ENCODE data around the gene LIMK1. TPM values are rescaled to one million over a fixed set of nuclear protein-coding genes. Genes with fewer than 3 reads are reported as not detected.

Gene LIMK1
- total RNA-seq, 1 donor from 2014 or later, result 178 TPM

DNA sequence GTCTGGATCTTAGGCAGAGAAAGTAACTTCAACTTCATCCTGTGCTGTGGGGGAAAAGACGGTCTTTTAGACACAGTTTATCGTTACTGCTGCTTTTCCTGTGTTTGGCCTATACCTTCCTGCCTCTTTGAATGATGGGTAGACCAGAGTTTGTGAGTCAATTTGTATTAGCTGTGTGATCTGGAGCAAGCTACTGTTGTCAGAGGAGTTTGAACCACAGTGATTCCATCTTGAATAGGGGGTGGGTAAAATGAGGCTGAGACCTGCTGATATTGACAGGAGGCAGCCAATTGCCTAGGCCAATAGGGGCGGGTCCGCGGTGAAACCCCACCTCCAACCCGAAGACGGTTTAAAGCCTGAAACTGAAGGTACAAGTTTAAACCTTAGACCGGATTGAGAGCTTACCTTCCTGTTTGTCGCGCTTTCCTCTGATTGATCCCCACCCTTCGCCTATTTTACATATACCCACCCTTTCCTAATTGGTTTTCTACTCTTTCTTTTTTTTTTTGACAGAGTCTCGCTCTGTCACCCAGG is 54.8 kb downstream of the LIMK1 start:
- Mint-ChIP-seq H3K27me3 (ENCODE audit: unreplicated experiment) (peaks cover 3% of the 10 kb centered on the region), H3K4me3 (ENCODE audit: unreplicated experiment) (no peak overlapping the region), H3K27ac (ENCODE audit: unreplicated experiment) (no peak overlapping the region), H3K9me3 (ENCODE audit: unreplicated experiment) (no peaks in the 10 kb centered on the region), H3K36me3 (ENCODE audit: unreplicated experiment) (no peaks in the 10 kb centered on the region), H3K4me1 (ENCODE audit: low read depth, unreplicated experiment) (peaks cover 4% of the 10 kb centered on the region)
- TF ChIP-seq CTCF (IDR thresholded peaks at IDR 0.05; ENCODE audit: partially characterized antibody, unreplicated experiment), result no peak
- no peak for DNase-seq

- no peaks in the 10 kb centered on the region for H3K36me3 Mint-ChIP-seq (ENCODE audit: unreplicated experiment)
- H3K27ac Mint-ChIP-seq (ENCODE audit: unreplicated experiment), result no peak overlapping the region
- DNase-seq, result no peak
- H3K4me3 Mint-ChIP-seq (ENCODE audit: unreplicated experiment), result no peak overlapping the region
- no peak for TF ChIP-seq CTCF (IDR thresholded peaks at IDR 0.05; ENCODE audit: partially characterized antibody, unreplicated experiment)
- H3K4me1 Mint-ChIP-seq (ENCODE audit: low read depth, unreplicated experiment), result peaks cover 4% of the 10 kb centered on the region
- no peaks in the 10 kb centered on the region for H3K9me3 Mint-ChIP-seq (ENCODE audit: unreplicated experiment)
- peaks cover 3% of the 10 kb centered on the region for H3K27me3 Mint-ChIP-seq (ENCODE audit: unreplicated experiment)
Observed at GRCh38 chr7:74138945-74139843, 55.6 kb downstream of the LIMK1 start.

DNA sequence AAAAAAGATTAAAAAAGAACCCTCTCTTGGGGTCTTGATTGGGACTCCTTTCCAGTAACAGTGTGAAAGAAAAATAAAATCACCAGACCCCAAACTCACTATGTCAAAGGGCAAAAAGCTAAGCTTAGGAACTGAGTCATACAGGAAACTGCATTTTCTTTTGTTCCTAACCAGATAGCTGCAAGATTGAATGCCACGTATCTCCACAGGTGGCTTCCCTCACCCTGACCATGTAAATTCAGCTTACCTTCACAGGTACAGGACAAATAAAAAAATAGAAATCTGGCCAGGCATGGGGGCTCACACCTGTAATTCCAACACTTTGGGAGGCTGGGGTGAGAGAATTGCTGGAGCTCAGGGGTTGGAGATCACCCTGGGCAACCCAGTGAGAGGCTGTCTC is 58.1 kb downstream of the LIMK1 start:
- Mint-ChIP-seq H3K36me3 (ENCODE audit: unreplicated experiment) (no peaks in the 10 kb centered on the region), H3K27ac (ENCODE audit: unreplicated experiment) (no peak overlapping the region), H3K4me1 (ENCODE audit: low read depth, unreplicated experiment) (peaks cover 4% of the 10 kb centered on the region), H3K27me3 (ENCODE audit: unreplicated experiment) (peaks cover 3% of the 10 kb centered on the region), H3K9me3 (ENCODE audit: unreplicated experiment) (no peaks in the 10 kb centered on the region), H3K4me3 (ENCODE audit: unreplicated experiment) (no peak overlapping the region)
- no peak for DNase-seq
- TF ChIP-seq CTCF (IDR thresholded peaks at IDR 0.05; ENCODE audit: partially characterized antibody, unreplicated experiment), result no peak

DNA sequence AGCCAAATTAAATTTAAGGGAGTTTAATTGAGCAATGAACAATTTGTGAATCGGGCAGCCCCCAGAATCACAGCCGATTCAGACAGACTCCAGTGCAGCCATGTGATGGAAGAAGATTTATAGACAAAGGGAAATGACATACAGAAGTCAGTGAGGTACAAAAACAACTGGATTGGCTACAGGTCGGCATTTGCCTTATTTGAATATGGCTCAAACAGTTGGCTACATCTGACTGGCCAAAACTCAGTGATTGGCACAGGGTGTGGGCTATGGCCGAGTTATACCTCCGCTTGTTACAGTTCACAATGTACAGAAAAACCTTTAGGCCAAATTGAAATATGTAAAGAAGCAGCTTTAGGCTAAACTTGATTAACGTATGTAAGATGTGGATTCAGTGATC is 59.8 kb downstream of the LIMK1 start:
- no peak overlapping the region for H3K27ac Mint-ChIP-seq (ENCODE audit: unreplicated experiment)
- DNase-seq, result no peak
- TF ChIP-seq CTCF (IDR thresholded peaks at IDR 0.05; ENCODE audit: partially characterized antibody, unreplicated experiment), result no peak

DNA sequence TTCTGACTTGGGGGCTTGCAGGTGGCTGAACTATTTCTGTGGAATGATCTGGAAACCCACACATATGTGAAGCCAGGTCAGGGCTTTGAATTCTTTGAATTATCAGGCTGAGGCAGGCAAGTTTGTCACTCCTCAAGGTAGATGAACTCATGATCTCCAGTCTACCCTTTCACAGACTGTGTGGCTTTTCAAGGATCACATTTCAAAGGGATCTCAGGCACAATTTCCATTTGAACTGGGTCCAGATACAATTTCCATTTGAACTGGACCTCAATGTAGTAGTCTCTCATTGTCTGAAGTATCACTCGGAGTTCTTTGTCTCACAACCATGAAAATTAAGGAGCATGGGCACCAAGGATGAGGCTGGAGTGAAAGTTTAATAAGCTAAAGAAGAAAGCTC is 64.9 kb downstream of the LIMK1 start:
- Mint-ChIP-seq H3K4me3 (ENCODE audit: unreplicated experiment) (no peak overlapping the region), H3K4me1 (ENCODE audit: low read depth, unreplicated experiment) (no peaks in the 10 kb centered on the region), H3K36me3 (ENCODE audit: unreplicated experiment) (no peaks in the 10 kb centered on the region), H3K9me3 (ENCODE audit: unreplicated experiment) (peaks cover 2% of the 10 kb centered on the region), H3K27ac (ENCODE audit: unreplicated experiment) (no peak overlapping the region), H3K27me3 (ENCODE audit: unreplicated experiment) (no peaks in the 10 kb centered on the region)
- no peak for DNase-seq
- no peak for TF ChIP-seq CTCF (IDR thresholded peaks at IDR 0.05; ENCODE audit: partially characterized antibody, unreplicated experiment)

More for the DNA sequence above, 59.8 kb downstream of the LIMK1 start:
- Mint-ChIP-seq H3K36me3 (ENCODE audit: unreplicated experiment) (no peaks in the 10 kb centered on the region), H3K4me1 (ENCODE audit: low read depth, unreplicated experiment) (peaks cover 4% of the 10 kb centered on the region), H3K27me3 (ENCODE audit: unreplicated experiment) (peaks cover 3% of the 10 kb centered on the region), H3K9me3 (ENCODE audit: unreplicated experiment) (no peaks in the 10 kb centered on the region), H3K4me3 (ENCODE audit: unreplicated experiment) (no peak overlapping the region)

Measured in glutamatergic neuron (in vitro differentiated cells).